Fibroblast of skin of right quadriceps (primary cell): Measurements from ENCODE around the gene XNDC1N.
A peak's percentile ranks its signal among the peaks of the same experiment; 100 is the strongest.
"Not testable (repeated sequence)": the region's sequence is repeated elsewhere in the genome, so short reads cannot be mapped to it uniquely, and the experiment has no call there.

Experiments used
- DNase-seq: peaks from one replicate; pipeline ENCODE4 v3.0.0-alpha.2; 2013

Gene XNDC1N

GRCh38 chr11:71930556-71931244 is 2.3 kb upstream of the XNDC1N start:
- no peak for DNase-seq

DNA sequence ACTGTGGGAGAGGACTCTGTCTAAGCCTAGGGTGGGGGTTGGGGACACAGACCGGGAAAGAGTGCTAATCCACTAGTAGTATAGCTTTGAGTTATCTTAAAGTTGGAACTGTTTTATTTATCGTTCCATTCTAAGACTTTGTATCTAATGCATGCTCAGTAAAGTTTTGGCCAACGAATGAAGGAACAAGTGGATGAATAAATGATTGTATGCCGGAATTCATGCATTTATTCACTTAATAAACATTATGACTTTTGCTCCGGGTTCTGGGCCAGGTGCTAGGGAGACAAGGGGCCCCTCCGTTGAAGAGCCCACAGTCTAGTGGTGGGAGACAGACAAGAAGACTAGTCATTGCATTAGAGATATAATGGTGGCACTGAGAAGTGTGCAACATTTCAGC is 1.1 kb upstream of the XNDC1N start:
- no peak for DNase-seq

- peak; percentile 94 for DNase-seq
Measured at GRCh38 chr11:71928737-71929443, 496 bp upstream of the XNDC1N start, which contains the start of gene RNF121. TSS of gene RNF121 (plus strand) at chr11:71929046. CDS start at chr11:71929062, 16 bp downstream.

DNA sequence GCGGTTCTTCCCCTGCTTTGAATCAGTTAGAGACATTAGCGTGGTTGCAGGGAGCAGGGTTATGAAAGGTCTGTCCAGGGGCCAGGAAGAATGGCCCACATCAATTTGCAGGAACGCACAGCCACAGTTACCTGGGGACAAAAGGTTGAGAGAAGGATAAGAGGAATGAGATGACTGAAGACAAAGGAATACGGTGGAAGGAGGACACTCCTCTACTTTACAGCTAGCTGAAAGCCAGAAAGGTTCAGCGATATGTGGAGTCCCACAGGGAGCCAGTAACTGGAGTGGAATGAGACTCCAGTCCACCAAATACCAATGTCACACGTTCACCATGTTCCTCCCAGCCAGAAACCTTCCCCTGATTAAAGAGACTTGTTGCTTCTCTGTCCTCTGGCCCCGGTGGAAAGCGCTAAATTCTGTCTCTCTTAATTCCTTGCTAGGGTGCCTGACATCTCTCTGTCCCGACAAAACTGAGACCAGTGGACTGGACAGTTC is 10.7 kb downstream of the XNDC1N start:
- DNase-seq: peak; percentile 21

DNA sequence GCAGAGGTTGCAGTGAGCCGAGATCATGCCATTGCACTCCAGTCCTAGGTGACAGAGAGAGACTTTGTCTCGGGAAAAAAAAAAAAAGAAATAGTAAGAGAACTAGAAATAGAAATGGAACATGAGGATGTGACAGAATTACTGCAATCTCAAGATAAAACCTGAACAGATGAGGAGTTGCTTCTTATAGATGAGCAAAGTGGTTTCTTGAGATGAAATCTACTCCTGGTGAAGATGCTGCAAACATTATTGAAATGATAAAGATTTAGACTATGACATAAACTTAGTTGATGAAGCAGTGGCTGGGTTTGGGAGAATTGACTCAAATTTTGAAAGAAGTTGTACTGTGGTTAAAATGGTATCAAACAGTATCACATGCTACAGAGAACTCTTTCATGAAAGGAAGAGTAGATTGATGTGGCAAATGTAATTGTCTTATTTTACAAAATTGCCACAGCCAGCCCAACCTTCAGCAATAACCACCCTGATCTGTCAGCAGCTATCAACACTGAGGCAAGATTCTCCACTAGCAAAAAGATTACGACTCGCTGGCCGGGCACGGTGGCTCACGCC is 13.7 kb downstream of the XNDC1N start:
- no peak for DNase-seq

- DNase-seq: peak; percentile 93
Measured at GRCh38 chr11:71913756-71914526, 14.5 kb downstream of the XNDC1N start.

GRCh38 chr11:71911986-71912340 is 16.4 kb downstream of the XNDC1N start:
- DNase-seq: not testable (repeated sequence)

GRCh38 chr11:71911321-71911985 is 16.9 kb downstream of the XNDC1N start:
- DNase-seq: not testable (repeated sequence)

DNA sequence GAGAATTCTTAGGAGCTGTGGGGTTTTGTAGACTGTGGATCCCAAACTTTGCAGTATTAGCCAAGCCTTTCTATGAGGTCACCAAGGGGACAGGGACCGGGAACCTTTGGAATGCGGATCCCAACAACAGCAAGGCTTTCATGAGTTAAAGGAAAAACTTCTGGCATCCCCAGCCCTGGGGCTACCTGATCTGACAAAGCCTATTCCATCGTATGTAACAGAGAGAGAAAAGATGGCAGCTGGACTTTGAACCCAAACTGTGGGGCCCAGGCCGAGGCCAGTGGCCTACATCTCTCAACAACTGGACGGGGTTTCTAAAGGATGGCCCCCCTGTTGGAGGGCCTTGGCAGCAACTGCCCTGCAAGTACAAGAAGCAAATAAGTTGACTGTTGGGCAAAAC is 17.6 kb downstream of the XNDC1N start:
- DNase-seq: not testable (repeated sequence)

GRCh38 chr11:71908218-71908617 is 20.2 kb downstream of the XNDC1N start:
- DNase-seq: no peak

- DNase-seq: peak; percentile 87
Measured at GRCh38 chr11:71901137-71901536, 27.3 kb downstream of the XNDC1N start.

GRCh38 chr11:71895961-71896360 is 32.4 kb downstream of the XNDC1N start:
- no peak for DNase-seq

DNA sequence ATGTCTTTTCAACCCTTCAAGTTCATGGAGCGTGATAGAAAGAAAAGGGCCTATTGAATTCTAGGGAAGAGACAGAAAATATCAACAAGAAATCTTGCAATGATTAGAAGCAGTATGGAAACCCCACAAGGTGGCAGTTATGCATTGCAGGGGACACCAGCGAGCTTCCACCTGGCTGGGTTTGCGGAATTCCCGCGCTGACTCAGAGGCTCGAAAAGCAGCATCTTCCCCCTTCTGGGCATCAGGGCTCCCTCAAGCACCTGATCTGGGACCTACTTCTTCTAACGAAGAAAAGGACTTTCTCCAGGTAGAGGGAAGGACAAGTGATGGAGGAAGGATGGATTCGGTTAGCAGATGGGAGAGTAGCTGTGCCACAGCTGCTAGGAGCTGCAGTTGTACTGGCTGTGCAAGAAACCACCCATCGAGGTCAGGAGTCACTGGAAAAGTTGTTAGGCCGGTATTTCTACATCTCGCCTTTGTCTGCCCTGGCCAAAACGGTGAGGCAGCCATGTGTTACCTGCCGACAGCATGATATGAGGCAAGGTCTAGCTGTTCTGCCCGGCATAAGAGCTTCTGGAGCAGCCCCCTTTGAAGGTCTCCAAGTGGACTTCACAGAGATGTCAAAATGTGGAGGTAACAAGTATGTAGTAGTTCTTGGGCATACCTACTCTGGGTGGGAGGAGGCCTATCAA is 39.1 kb downstream of the XNDC1N start:
- DNase-seq: not testable (repeated sequence)

DNA sequence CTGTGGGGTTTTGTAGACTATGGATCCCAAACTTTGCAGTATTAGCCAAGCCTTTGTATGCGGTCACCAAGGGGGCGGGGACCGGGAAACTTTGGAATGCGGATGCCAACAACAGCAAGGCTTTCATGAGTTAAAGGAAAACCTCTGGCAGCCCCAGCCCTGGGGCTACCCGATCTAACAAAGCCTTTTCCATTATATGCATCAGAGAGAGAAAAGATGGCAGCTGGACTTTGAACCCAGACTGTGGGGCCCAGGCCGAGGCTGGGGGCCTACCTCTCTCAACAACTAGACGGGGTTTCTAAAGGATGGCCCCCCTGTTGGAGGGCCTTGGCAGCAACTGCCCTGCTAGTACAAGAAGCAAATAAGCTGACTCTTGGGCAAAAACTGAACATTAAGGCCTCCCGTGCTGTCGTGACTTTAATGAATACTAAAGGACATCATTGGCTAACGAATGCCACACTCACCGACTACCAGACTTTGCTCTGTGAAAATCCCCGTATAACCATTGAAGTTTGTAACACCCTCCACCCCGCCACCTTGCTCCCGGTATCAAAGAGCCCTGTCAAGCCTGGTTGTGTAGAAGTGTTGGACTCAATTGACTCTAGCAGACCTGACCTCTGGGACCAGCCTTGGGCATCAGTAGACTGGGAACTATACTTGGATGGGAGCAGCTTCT is 39.9 kb downstream of the XNDC1N start:
- not testable (repeated sequence) for DNase-seq

- DNase-seq: not testable (repeated sequence)
Measured at GRCh38 chr11:71885806-71886205, 42.6 kb downstream of the XNDC1N start.
